HCT116 (cell line): ENCODE measurements around the gene ENTHD1. TPM values are rescaled to one million over a fixed set of nuclear protein-coding genes. Genes with fewer than 3 reads are reported as not detected.
"Not testable (repeated sequence)": the region's sequence is repeated elsewhere in the genome, so short reads cannot be mapped to it uniquely, and the experiment has no call there.

Experiments
- ATAC-seq: fragments of 200-7000 bp; cut with Tn5 transposase; 2 replicates; pipeline ENCODE4 v1.9.1; 2020; ENCODE audit warnings: mild to moderate bottlenecking, moderate library complexity
- BruUV-seq: library from RNA; stranded (reverse); fragments of 400-500 nt; replicated peaks from 2 replicates; lab custom pipeline; 2021; lab: Mats Ljungman, UMichigan
- CTCF ChIA-PET: fragments of 300-600 bp; sonication (Branson Sonifier 250); formaldehyde crosslinking; loops from one replicate; lab custom pipeline; 2021; ENCODE audit warnings: antibody characterized with exemption; lab: Charles Lee
- POLR2A ChIA-PET: fragments of 300-600, 350-600 bp; sonication (Branson Sonifier 250); formaldehyde crosslinking; loops from one replicate; lab custom pipeline; 2021; ENCODE audit warnings: antibody characterized with exemption; lab: Charles Lee
- RAD21 ChIA-PET, 2 experiments: fragments of 300-600 bp; sonication (Branson Sonifier 250); formaldehyde crosslinking; loops; one replicate each; lab custom pipeline; 2023; ENCODE audit warnings: low total read pairs in 2 of 2; ENCODE audit not compliant: uncharacterized antibody in 2 of 2, unreplicated experiment in 2 of 2, low non-redundant PET in 1 of 2; lab: Charles Lee
- DNase-seq: peaks from one replicate; pipeline ENCODE4 v3.0.0-alpha.2; 2010; ENCODE audit warnings: low read depth, low spot score
- H2AFZ ChIP-seq: fragments of 200-600 bp; shearing (Covaris generic), sonication (generic); 2 replicates; pipeline ENCODE4 v1.6.1; 2017; ENCODE audit warnings: low read depth, mixed run types, mixed read lengths, antibody characterized with exemption, low read length; ENCODE audit not compliant: poor library complexity, severe bottlenecking
- H3K27ac ChIP-seq: 2 replicates; pipeline ENCODE4 v1.5.1; 2012; ENCODE audit warnings: low read depth, low read length
- H3K27me3 ChIP-seq: fragments of 200-600 bp; sonication (generic); 2 replicates; pipeline ENCODE4 v1.6.1; 2016; ENCODE audit warnings: mixed run types, low read length, mixed read lengths; ENCODE audit not compliant: insufficient read depth
- H3K36me3 ChIP-seq, 2 experiments: fragments of 200-500 bp in 1 of 2; fragments of 200-600 bp in 1 of 2; sonication (Bioruptor generic) in 1 of 2; sonication (generic) in 1 of 2; 2 replicates each; pipeline versions ENCODE4 v1.5.1 to v1.6.1; 2014 to 2016; ENCODE audit warnings: low read length in 2 of 2, inconsistent platforms in 1 of 2, mixed read lengths in 1 of 2, mixed run types in 1 of 2; ENCODE audit not compliant: insufficient read depth in 2 of 2, control insufficient read depth in 1 of 2
- H3K4me1 ChIP-seq, 2 experiments: fragments of 200-600 bp in 1 of 2; sonication (generic) in 1 of 2; 2 replicates each; pipeline versions ENCODE4 v1.5.1 to v1.6.1; 2012 to 2017; ENCODE audit warnings: low read length in 2 of 2, inconsistent platforms in 1 of 2, mild to moderate bottlenecking in 1 of 2, mixed read lengths in 1 of 2, mixed run types in 1 of 2, moderate library complexity in 1 of 2; ENCODE audit not compliant: insufficient read depth in 2 of 2, control insufficient read depth in 1 of 2
- H3K4me2 ChIP-seq: fragments of 200-600 bp; sonication (generic); 2 replicates; pipeline ENCODE4 v1.6.1; 2017; ENCODE audit warnings: mixed run types, low read length, mixed read lengths
- H3K4me3 ChIP-seq, 2 experiments: fragments of 200-600 bp in 1 of 2; sonication (generic) in 1 of 2; replicated peaks in 1 of 2; 2 replicates each; pipeline ENCODE4 v1.5.1; 2011 to 2016; ENCODE audit warnings: low read length in 2 of 2, control low read depth in 1 of 2, low read depth in 1 of 2, mild to moderate bottlenecking in 1 of 2, mixed read lengths in 1 of 2, mixed run types in 1 of 2
- H3K79me2 ChIP-seq: fragments of 200-600 bp; sonication (generic); 2 replicates; pipeline ENCODE4 v1.6.1; 2017; ENCODE audit warnings: mild to moderate bottlenecking, mixed run types, low read length, moderate library complexity, mixed read lengths; ENCODE audit not compliant: insufficient read depth
- H3K9ac ChIP-seq: fragments of 200-600 bp; sonication (generic); 2 replicates; pipeline ENCODE4 v1.6.1; 2016; ENCODE audit warnings: low read length, mixed read lengths
- H3K9me2 ChIP-seq: fragments of 200-600 bp; sonication (generic), shearing (Covaris generic); 2 replicates; pipeline ENCODE4 v1.6.1; 2017; ENCODE audit warnings: mixed run types, mild to moderate bottlenecking, moderate library complexity; ENCODE audit not compliant: insufficient read depth
- H3K9me3 ChIP-seq, 2 experiments: fragments of 200-500 bp in 1 of 2; fragments of 200-600 bp in 1 of 2; sonication (Bioruptor generic) in 1 of 2; sonication (generic) in 1 of 2; 2 replicates each; pipeline ENCODE4 v1.6.1; 2014 to 2017; ENCODE audit warnings: low read length in 2 of 2, mixed read lengths in 2 of 2, inconsistent platforms in 1 of 2, low read depth in 1 of 2, mild to moderate bottlenecking in 1 of 2, mixed run types in 1 of 2, moderate library complexity in 1 of 2; ENCODE audit not compliant: control insufficient read depth in 1 of 2, insufficient read depth in 1 of 2
- H4K20me1 ChIP-seq: fragments of 200-600 bp; sonication (generic), shearing (Covaris generic); 2 replicates; pipeline ENCODE4 v1.6.1; 2017; ENCODE audit warnings: mixed run types, mild to moderate bottlenecking, moderate library complexity; ENCODE audit not compliant: insufficient read depth
- FOSL1 ChIP-seq: IDR thresholded peaks from 2 replicates; pipeline ENCODE4 v1.6.1; 2012; ENCODE audit warnings: low read depth
- JUND ChIP-seq: IDR thresholded peaks from 2 replicates; pipeline ENCODE4 v1.6.1; 2012
- intact Hi-C: fragments of 100-400 bp; cut with micrococcal nuclease; formaldehyde crosslinking; loops from 2 replicates; pipeline ENCODE4 v1.10.0; 2022
- total RNA-seq: library from RNA; stranded (reverse); gene quantifications from one replicate; pipeline ENCODE4 v1.2.1, GENCODE V29; 2021; ENCODE audit not compliant: unreplicated experiment
- TF ChIP-seq, protein P1 (sequence below): IDR thresholded peaks from 2 replicates; pipeline ENCODE4 v1.6.1; 2011; ENCODE audit warnings: mild to moderate bottlenecking, low read length, moderate library complexity; ENCODE audit not compliant: insufficient replicate concordance; ENCODE audit errors: extremely low read depth

ENTHD1 gene
- total RNA-seq, 1 experiment from 2014 or later: not detected

DNA sequence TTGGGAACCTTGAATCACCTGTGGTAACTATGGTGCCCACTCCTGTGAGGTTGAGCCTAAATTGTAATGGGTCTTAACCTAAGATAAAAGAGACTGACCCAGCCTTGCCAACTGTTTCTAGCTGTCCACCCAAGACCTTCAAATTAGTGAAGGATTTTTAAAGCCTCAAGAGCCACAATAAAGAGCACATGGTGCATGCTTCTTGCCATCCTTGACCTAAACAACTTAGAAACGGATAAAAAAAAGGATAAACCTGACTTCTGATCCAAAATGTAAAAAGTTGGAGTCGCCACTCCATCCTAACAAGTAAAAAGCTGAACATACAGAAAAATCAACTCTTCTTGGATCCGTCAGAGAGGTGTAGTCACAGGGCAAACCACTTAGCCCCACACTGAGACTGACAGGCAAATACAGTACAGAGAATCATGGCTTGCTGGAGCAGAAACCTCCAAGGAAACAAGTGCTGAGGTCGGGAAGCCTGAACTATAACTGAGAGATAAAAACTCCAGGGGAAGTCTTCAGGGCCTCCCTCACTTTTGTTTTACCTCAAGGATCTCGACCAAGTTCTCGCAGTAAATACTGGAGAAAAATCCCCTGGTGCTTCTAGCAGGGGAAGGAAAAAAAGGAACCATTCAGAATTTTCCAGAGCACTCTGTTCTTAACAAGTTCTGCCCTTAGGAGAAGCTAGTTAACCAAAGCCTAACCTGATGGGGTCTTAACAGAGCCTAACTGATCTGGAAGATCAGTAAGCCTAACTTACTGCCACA is 16.3 kb downstream of the ENTHD1 start:
- H3K4me3 ChIP-seq: no peak overlapping the region
- no peaks in the 10 kb centered on the region for H3K79me2 ChIP-seq
- H3K27ac ChIP-seq: no peak overlapping the region
- no peaks in the 10 kb centered on the region for H3K9me3 ChIP-seq
- no peak overlapping the region for H3K4me2 ChIP-seq
- CTCF ChIA-PET: no interaction called here
- no TSS peak for BruUV-seq
- no peak overlapping the region for H2AFZ ChIP-seq
- H4K20me1 ChIP-seq: no peaks in the 10 kb centered on the region; the same call in 1 of the 2 replicates
- no peak for DNase-seq
- no peaks in the 10 kb centered on the region for H3K9me2 ChIP-seq
- no peaks in the 10 kb centered on the region for H3K36me3 ChIP-seq
- H3K4me1 ChIP-seq: no peaks in the 10 kb centered on the region
- no peak overlapping the region for H3K9ac ChIP-seq
- intact Hi-C loops: loop anchor here (5.0 kb wide), 1 partner anchor 45 kb away; no protein-coding TSS in a partner anchor
- peaks cover 57% of the 10 kb centered on the region for H3K27me3 ChIP-seq
- POLR2A ChIA-PET: no interaction called here
- RAD21 ChIA-PET: no interaction called here
- TF ChIP-seq, protein P1, sequence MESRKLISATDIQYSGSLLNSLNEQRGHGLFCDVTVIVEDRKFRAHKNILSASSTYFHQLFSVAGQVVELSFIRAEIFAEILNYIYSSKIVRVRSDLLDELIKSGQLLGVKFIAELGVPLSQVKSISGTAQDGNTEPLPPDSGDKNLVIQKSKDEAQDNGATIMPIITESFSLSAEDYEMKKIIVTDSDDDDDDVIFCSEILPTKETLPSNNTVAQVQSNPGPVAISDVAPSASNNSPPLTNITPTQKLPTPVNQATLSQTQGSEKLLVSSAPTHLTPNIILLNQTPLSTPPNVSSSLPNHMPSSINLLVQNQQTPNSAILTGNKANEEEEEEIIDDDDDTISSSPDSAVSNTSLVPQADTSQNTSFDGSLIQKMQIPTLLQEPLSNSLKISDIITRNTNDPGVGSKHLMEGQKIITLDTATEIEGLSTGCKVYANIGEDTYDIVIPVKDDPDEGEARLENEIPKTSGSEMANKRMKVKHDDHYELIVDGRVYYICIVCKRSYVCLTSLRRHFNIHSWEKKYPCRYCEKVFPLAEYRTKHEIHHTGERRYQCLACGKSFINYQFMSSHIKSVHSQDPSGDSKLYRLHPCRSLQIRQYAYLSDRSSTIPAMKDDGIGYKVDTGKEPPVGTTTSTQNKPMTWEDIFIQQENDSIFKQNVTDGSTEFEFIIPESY: no peak
- TF ChIP-seq JUND (no peak), FOSL1 (no peak)
- no peak for ATAC-seq

DNA sequence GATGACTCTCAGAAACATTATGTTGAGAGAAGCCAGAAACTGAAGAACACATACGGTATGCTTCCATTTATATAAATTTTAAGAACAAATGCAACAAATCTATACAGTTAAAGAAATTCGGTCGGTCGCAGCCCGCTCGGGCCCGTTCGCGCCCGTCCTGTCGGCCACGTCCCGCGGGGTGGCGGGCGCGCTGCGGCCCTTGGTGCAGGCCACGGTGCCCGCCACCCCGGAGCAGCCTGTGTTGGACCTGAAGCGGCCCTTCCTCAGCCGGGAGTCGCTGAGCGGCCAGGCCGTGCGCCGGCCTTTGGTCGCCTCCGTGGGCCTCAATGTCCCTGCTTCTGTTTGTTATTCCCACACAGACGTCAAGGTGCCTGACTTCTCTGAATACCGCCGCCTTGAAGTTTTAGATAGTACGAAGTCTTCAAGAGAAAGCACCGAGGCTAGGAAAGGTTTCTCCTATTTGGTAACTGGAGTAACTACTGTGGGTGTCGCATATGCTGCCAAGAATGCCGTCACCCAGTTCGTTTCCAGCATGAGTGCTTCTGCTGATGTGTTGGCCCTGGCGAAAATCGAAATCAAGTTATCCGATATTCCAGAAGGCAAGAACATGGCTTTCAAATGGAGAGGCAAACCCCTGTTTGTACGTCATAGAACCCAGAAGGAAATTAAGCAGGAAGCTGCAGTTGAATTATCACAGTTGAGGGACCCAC is 18.2 kb downstream of the ENTHD1 start:
- H4K20me1 ChIP-seq, ATAC-seq, CTCF ChIA-PET, RAD21 ChIA-PET, BruUV-seq, H3K9me2 ChIP-seq, DNase-seq, H3K36me3 ChIP-seq, H3K27ac ChIP-seq, H2AFZ ChIP-seq, H3K4me1 ChIP-seq, POLR2A ChIA-PET, H3K4me2 ChIP-seq, H3K79me2 ChIP-seq, H3K9me3 ChIP-seq, H3K4me3 ChIP-seq, H3K9ac ChIP-seq: not testable (repeated sequence)
- H3K27me3 ChIP-seq: peaks cover 51% of the 10 kb centered on the region
- intact Hi-C loops: loop anchor here (5.0 kb wide), 1 partner anchor 43 kb away; no protein-coding TSS in a partner anchor
